Loucy (cell line): ENCODE measurements around the gene KARS1.

ENCODE experiments used
- H2AFZ ChIP-seq: fragments of 200-600 bp; sonication (generic); 2 replicates; pipeline ENCODE4 v1.6.0; 2016; ENCODE audit warnings: antibody characterized with exemption, mild to moderate bottlenecking, low read length, moderate library complexity
- H3F3A ChIP-seq: fragments of 200-600 bp; 2 replicates; pipeline ENCODE4 v1.6.0; 2016; ENCODE audit warnings: antibody characterized with exemption, low read depth, mild to moderate bottlenecking
- H3K27me3 ChIP-seq: fragments of 200-600 bp; sonication (generic); 2 replicates; pipeline ENCODE4 v1.6.1; 2014; ENCODE audit warnings: low read length, mild to moderate bottlenecking; ENCODE audit not compliant: insufficient read depth, poor library complexity, severe bottlenecking
- H3K36me3 ChIP-seq: fragments of 200-600 bp; sonication (generic); 2 replicates; pipeline ENCODE4 v1.6.1; 2016; ENCODE audit warnings: low read length; ENCODE audit not compliant: insufficient read depth
- H3K4me1 ChIP-seq: fragments of 200-600 bp; sonication (generic); 2 replicates; pipeline ENCODE4 v1.5.1; 2014; ENCODE audit warnings: low read length, mild to moderate bottlenecking; ENCODE audit not compliant: insufficient read depth, poor library complexity, severe bottlenecking
- H3K4me2 ChIP-seq: fragments of 200-600 bp; sonication (generic); 2 replicates; pipeline ENCODE4 v1.6.0; 2014; ENCODE audit warnings: antibody characterized with exemption, low read length, low read depth, mild to moderate bottlenecking; ENCODE audit not compliant: poor library complexity, severe bottlenecking
- H3K4me3 ChIP-seq: fragments of 200-600 bp; sonication (generic); 2 replicates; pipeline ENCODE4 v1.5.1; 2014; ENCODE audit warnings: low read length, mild to moderate bottlenecking, mixed read lengths; ENCODE audit not compliant: poor library complexity, severe bottlenecking
- H3K79me2 ChIP-seq: fragments of 200-600 bp; sonication (generic); 2 replicates; pipeline ENCODE4 v1.6.1; 2014; ENCODE audit warnings: low read length; ENCODE audit not compliant: insufficient read depth
- H3K9ac ChIP-seq: fragments of 200-600 bp; sonication (generic); 2 replicates; pipeline ENCODE4 v1.6.0; 2014; ENCODE audit warnings: mild to moderate bottlenecking, low read depth, low read length, moderate library complexity; ENCODE audit not compliant: poor library complexity, severe bottlenecking
- H3K9me2 ChIP-seq: fragments of 200-600 bp; sonication (generic); replicated peaks from 2 replicates; pipeline ENCODE4 v1.6.1; 2016; ENCODE audit warnings: low read depth, low read length, mixed read lengths
- H3K9me3 ChIP-seq: fragments of 200-600 bp; sonication (generic); 2 replicates; pipeline ENCODE4 v1.6.1; 2014; ENCODE audit warnings: mild to moderate bottlenecking, antibody characterized with exemption, low read length, low read depth; ENCODE audit not compliant: insufficient read depth
- H4K20me1 ChIP-seq: fragments of 200-600 bp; sonication (generic); 2 replicates; pipeline ENCODE4 v1.6.0; 2014; ENCODE audit warnings: antibody characterized with exemption, low read length, mild to moderate bottlenecking; ENCODE audit not compliant: insufficient read depth, poor library complexity, severe bottlenecking
- CTCF ChIP-seq: fragments of 200-600 bp; sonication (generic); conservative IDR thresholded peaks from 2 replicates; pipeline ENCODE4 v1.5.1; 2014; ENCODE audit warnings: mild to moderate bottlenecking, antibody characterized with exemption, low read length
- EZH2phosphoT487 ChIP-seq: fragments of 200-600 bp; IDR thresholded peaks from 2 replicates; pipeline ENCODE4 v1.6.1; 2018; ENCODE audit warnings: antibody characterized with exemption, mild to moderate bottlenecking, moderate library complexity, borderline replicate concordance

The KARS1 gene

GRCh38 chr16:75621170-75621477, 26.3 kb downstream of the KARS1 start:
- H2AFZ ChIP-seq = no peak overlapping the region
- no peaks in the 10 kb centered on the region for H3K27me3 ChIP-seq
- TF ChIP-seq CTCF (peak; percentile 77), EZH2phosphoT487 (no peak)
- peaks cover 13% of the 10 kb centered on the region; the same call in 1 of the 2 replicates for H3K36me3 ChIP-seq
- H3K79me2 ChIP-seq = peaks cover 24% of the 10 kb centered on the region; the same call in 1 of the 2 replicates
- no peaks in the 10 kb centered on the region for H4K20me1 ChIP-seq
- no peaks in the 10 kb centered on the region for H3K9me3 ChIP-seq
- no peaks in the 10 kb centered on the region for H3F3A ChIP-seq
- peak overlapping the region; percentile 89 for H3K9ac ChIP-seq
- H3K9me2 ChIP-seq = no peaks in the 10 kb centered on the region
- peak overlapping the region; percentile 89 for H3K4me3 ChIP-seq
- H3K4me1 ChIP-seq = peaks cover 29% of the 10 kb centered on the region
- H3K4me2 ChIP-seq = peak overlapping the region; percentile 95

- no peak overlapping the region for H3K9ac ChIP-seq
- TF ChIP-seq EZH2phosphoT487 = no peak
- TF ChIP-seq CTCF = no peak
- H3K4me1 ChIP-seq = peaks cover 27% of the 10 kb centered on the region
- H3K4me2 ChIP-seq = peak overlapping the region; percentile 95
- peaks cover 7% of the 10 kb centered on the region; the same call in 1 of the 2 replicates for H3K36me3 ChIP-seq
- H2AFZ ChIP-seq = no peak overlapping the region
- peaks cover 24% of the 10 kb centered on the region; the same call in 1 of the 2 replicates for H3K79me2 ChIP-seq
- no peaks in the 10 kb centered on the region for H3F3A ChIP-seq
- H3K4me3 ChIP-seq = peak overlapping the region; percentile 89
- H3K9me2 ChIP-seq = no peaks in the 10 kb centered on the region
- H3K27me3 ChIP-seq = no peaks in the 10 kb centered on the region
- H4K20me1 ChIP-seq = no peaks in the 10 kb centered on the region
- no peaks in the 10 kb centered on the region for H3K9me3 ChIP-seq
These were observed 26.9 kb downstream of the KARS1 start for GRCh38 chr16:75620326-75621169.

DNA sequence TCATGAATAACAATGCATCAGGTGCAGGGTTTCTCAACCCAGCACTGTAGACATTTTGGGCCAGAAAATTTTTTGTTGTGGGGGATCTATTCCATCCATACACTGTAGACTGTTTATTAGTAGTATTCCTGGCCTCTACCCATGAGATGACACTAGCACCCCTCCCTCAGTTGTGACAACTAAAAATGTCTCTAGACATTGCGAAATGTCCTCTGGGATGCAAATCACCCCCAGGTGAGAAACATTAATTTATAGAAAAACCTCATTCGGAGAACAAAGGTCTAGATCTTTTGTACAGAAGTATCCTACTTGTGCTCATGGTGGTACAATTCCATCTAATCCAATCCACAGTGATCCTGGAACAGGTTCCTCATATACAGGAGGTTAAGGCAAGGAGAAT, 28.7 kb downstream of the KARS1 start:
- peaks cover 24% of the 10 kb centered on the region; the same call in 1 of the 2 replicates for H3K79me2 ChIP-seq
- H3K36me3 ChIP-seq = peaks cover 6% of the 10 kb centered on the region; the same call in 1 of the 2 replicates
- H3K4me3 ChIP-seq = no peak overlapping the region
- peaks cover 27% of the 10 kb centered on the region for H3K4me1 ChIP-seq
- TF ChIP-seq CTCF (no peak), EZH2phosphoT487 (no peak)
- no peak overlapping the region for H2AFZ ChIP-seq
- H3K9me3 ChIP-seq = no peaks in the 10 kb centered on the region
- H3K4me2 ChIP-seq = no peak overlapping the region
- H3K9me2 ChIP-seq = no peaks in the 10 kb centered on the region
- no peaks in the 10 kb centered on the region for H3F3A ChIP-seq
- no peaks in the 10 kb centered on the region for H4K20me1 ChIP-seq
- H3K27me3 ChIP-seq = no peaks in the 10 kb centered on the region
- H3K9ac ChIP-seq = no peak overlapping the region
